GM23338 (cell line): ENCODE data around the gene IQSEC3. TPM values are rescaled to one million over a fixed set of nuclear protein-coding genes. Genes with fewer than 3 reads are reported as not detected.

Source experiments
- ATAC-seq: fragments of 200-7000 bp; cut with Tn5 transposase; 3 replicates; pipeline ENCODE4 v1.9.1; 2020
- DNase-seq: peaks from one replicate; pipeline ENCODE4 v3.0.0-alpha.2; 2015; ENCODE audit warnings: low spot score
- H2AFZ ChIP-seq: fragments of 200-600 bp; sonication (generic); 2 replicates; pipeline ENCODE4 v1.8.0; 2016; ENCODE audit warnings: antibody characterized with exemption, mild to moderate bottlenecking, moderate library complexity
- H3F3A ChIP-seq: fragments of 200-600 bp; sonication (generic); replicated peaks from 2 replicates; pipeline ENCODE4 v1.8.0; 2017; ENCODE audit warnings: antibody characterized with exemption, mixed run types, low read depth
- H3K27ac ChIP-seq: fragments of 200-600 bp; sonication (generic); 2 replicates; pipeline ENCODE4 v1.6.1; 2016; ENCODE audit warnings: low read depth
- H3K27me3 ChIP-seq: fragments of 200-600 bp; sonication (generic); 2 replicates; pipeline ENCODE4 v1.8.0; 2016; ENCODE audit warnings: mild to moderate bottlenecking, mixed run types, moderate library complexity; ENCODE audit not compliant: insufficient read depth
- H3K36me3 ChIP-seq: fragments of 200-600 bp; sonication (generic); 2 replicates; pipeline ENCODE4 v1.8.0; 2016; ENCODE audit warnings: mild to moderate bottlenecking; ENCODE audit not compliant: insufficient read depth
- H3K4me1 ChIP-seq: fragments of 200-600 bp; sonication (generic); 2 replicates; pipeline ENCODE4 v1.8.0; 2016; ENCODE audit warnings: mild to moderate bottlenecking, moderate library complexity; ENCODE audit not compliant: insufficient read depth
- H3K4me2 ChIP-seq: fragments of 200-600 bp; sonication (generic); 2 replicates; pipeline ENCODE4 v1.7.1; 2017; ENCODE audit warnings: mixed run types
- H3K4me3 ChIP-seq: fragments of 200-600 bp; sonication (generic); 2 replicates; pipeline ENCODE4 v1.6.1; 2016; ENCODE audit warnings: mixed run types
- H3K79me2 ChIP-seq: fragments of 200-600 bp; sonication (generic); replicated peaks from 2 replicates; pipeline ENCODE4 v1.8.0; 2017; ENCODE audit warnings: mild to moderate bottlenecking; ENCODE audit not compliant: insufficient read depth
- H3K9me2 ChIP-seq: fragments of 200-600 bp; sonication (generic); 2 replicates; pipeline ENCODE4 v1.8.0; 2017; ENCODE audit not compliant: insufficient read depth
- H4K20me1 ChIP-seq: fragments of 200-600 bp; sonication (generic); replicated peaks from 2 replicates; pipeline ENCODE4 v1.8.0; 2017; ENCODE audit warnings: mild to moderate bottlenecking; ENCODE audit not compliant: insufficient read depth
- H3K27ac Mint-ChIP-seq: 2 replicates; pipeline ENCODE4 v1.8.0; 2020; ENCODE audit warnings: inconsistent platforms, mild to moderate bottlenecking, moderate library complexity, mixed read lengths
- H3K27me3 Mint-ChIP-seq: 3 replicates; pipeline ENCODE4 v1.8.0; 2022; ENCODE audit warnings: low read depth, mild to moderate bottlenecking, moderate library complexity, mixed read lengths, inconsistent platforms; ENCODE audit not compliant: insufficient read depth, poor library complexity
- H3K36me3 Mint-ChIP-seq: 3 replicates; pipeline ENCODE4 v1.8.0; 2021; ENCODE audit warnings: low read depth, mild to moderate bottlenecking, inconsistent platforms, moderate library complexity, mixed read lengths
- H3K4me1 Mint-ChIP-seq: 3 replicates; pipeline ENCODE4 v1.8.0; 2020; ENCODE audit warnings: mild to moderate bottlenecking, inconsistent platforms, mixed read lengths
- H3K4me3 Mint-ChIP-seq: 3 replicates; pipeline ENCODE4 v1.8.0; 2021; ENCODE audit warnings: moderate library complexity, mild to moderate bottlenecking, inconsistent platforms, mixed read lengths
- H3K9me3 Mint-ChIP-seq: 3 replicates; pipeline ENCODE4 v1.8.0; 2020; ENCODE audit warnings: moderate library complexity, mild to moderate bottlenecking, inconsistent platforms, mixed read lengths
- CREB1 ChIP-seq: fragments of 250-450 bp; sonication (Bioruptor Pico); IDR thresholded peaks from 2 replicates; pipeline ENCODE4 v1.5.0; 2020; ENCODE audit warnings: low read depth, mild to moderate bottlenecking, moderate library complexity
- EZH2 ChIP-seq: fragments of 200-600 bp; sonication (generic); IDR thresholded peaks from one replicate; pipeline ENCODE4 v1.8.0; 2017; ENCODE audit warnings: antibody characterized with exemption, mild to moderate bottlenecking, low read depth; ENCODE audit not compliant: unreplicated experiment
- EZH2phosphoT487 ChIP-seq: fragments of 200-600 bp; sonication (generic); IDR thresholded peaks from one replicate; pipeline ENCODE4 v1.8.1; 2018; ENCODE audit warnings: antibody characterized with exemption; ENCODE audit not compliant: unreplicated experiment
- JUNB ChIP-seq: IDR thresholded peaks from one replicate; pipeline ENCODE4 v1.6.1; 2016; ENCODE audit warnings: antibody characterized with exemption; ENCODE audit not compliant: unreplicated experiment
- NANOG ChIP-seq: IDR thresholded peaks from 2 replicates; pipeline ENCODE4 v1.6.1; 2016; ENCODE audit warnings: antibody characterized with exemption, borderline replicate concordance
- POLR2AphosphoS5 ChIP-seq: IDR thresholded peaks from 2 replicates; pipeline ENCODE4 v1.6.1; 2016; ENCODE audit warnings: antibody characterized with exemption, low read depth
- REST ChIP-seq: IDR thresholded peaks from one replicate; pipeline ENCODE4 v1.6.1; 2018; ENCODE audit warnings: antibody characterized with exemption; ENCODE audit not compliant: unreplicated experiment
- STAT1 ChIP-seq: IDR thresholded peaks from one replicate; pipeline ENCODE4 v1.6.1; 2016; ENCODE audit warnings: antibody characterized with exemption; ENCODE audit not compliant: unreplicated experiment
- ZNF114 ChIP-seq: fragments of 250-450 bp; sonication (Bioruptor Pico); IDR thresholded peaks from 2 replicates; pipeline ENCODE4 v1.5.0; 2020; ENCODE audit warnings: mild to moderate bottlenecking, moderate library complexity
- ZNF331 ChIP-seq: fragments of 250-450 bp; sonication (Bioruptor Pico); IDR thresholded peaks from 2 replicates; pipeline ENCODE4 v1.5.0; 2020; ENCODE audit warnings: low read depth, mild to moderate bottlenecking, moderate library complexity
- ZNF462 ChIP-seq: fragments of 250-450 bp; sonication (Bioruptor Pico); IDR thresholded peaks from 2 replicates; pipeline ENCODE4 v1.5.0; 2020; ENCODE audit warnings: mild to moderate bottlenecking, moderate library complexity
- polyA plus RNA-seq: library from polyadenylated mRNA; unstranded; fragments of >200 nt; fragmentation: Nextera tagmentation; extraction: Ambion mirVana; gene quantifications from 2 replicates; pipeline ENCODE4 v1.2.1, GENCODE V29; 2016
- total RNA-seq: library from RNA; depleted of rRNA; stranded (reverse); fragments of >200 nt; shearing (Covaris generic); gene quantifications from 2 replicates; pipeline ENCODE4 v1.2.3, GENCODE V29; 2014
- TF ChIP-seq, protein P1 (sequence below): IDR thresholded peaks from 2 replicates; pipeline ENCODE4 v1.6.1; 2016; ENCODE audit warnings: antibody characterized with exemption
- TF ChIP-seq, protein P2 (sequence below), 2 experiments: fragments of 200-600 bp in 1 of 2; sonication (generic) in 1 of 2; conservative IDR thresholded peaks; 2 replicates each; pipeline versions ENCODE4 v1.5.1 to v1.6.1; 2016 to 2017; ENCODE audit warnings: antibody characterized with exemption in 2 of 2, low read depth in 2 of 2, mild to moderate bottlenecking in 2 of 2, moderate library complexity in 1 of 2

The IQSEC3 gene
- total and polyA plus RNA-seq, 2 experiments from 2014 or later = 2.1 to 3.6 TPM

DNA sequence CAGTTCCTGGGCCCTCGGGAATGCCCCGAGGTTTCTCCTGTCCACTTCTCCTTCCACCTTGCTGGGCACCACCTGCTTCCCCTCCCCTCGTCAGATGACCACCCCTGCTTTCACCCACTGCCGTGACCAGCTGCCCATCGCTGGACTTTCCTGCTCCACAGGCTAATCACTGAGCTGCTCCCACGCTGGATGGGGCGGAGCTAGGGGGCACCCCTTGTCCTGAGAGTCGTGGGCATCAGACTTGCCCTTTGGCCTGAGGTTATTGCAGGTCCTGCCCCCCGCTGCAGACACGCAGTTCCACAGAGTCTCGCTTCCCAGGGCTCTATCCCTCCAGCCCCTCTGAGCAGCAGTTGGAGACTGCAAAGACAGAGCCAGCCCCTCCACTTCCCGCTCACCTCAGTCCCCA is 147.0 kb downstream of the IQSEC3 start:
- Mint-ChIP-seq H3K9me3 (no peaks in the 10 kb centered on the region), H3K27ac (no peak overlapping the region), H3K4me1 (peaks cover 31% of the 10 kb centered on the region), H3K4me3 (no peak overlapping the region), H3K36me3 (no peaks in the 10 kb centered on the region; the same call in 2 of the 3 replicates), H3K27me3 (peaks cover 15% of the 10 kb centered on the region)
- TF ChIP-seq CREB1 (CRISPR knock-in tag) = no peak
- TF ChIP-seq, protein P1, sequence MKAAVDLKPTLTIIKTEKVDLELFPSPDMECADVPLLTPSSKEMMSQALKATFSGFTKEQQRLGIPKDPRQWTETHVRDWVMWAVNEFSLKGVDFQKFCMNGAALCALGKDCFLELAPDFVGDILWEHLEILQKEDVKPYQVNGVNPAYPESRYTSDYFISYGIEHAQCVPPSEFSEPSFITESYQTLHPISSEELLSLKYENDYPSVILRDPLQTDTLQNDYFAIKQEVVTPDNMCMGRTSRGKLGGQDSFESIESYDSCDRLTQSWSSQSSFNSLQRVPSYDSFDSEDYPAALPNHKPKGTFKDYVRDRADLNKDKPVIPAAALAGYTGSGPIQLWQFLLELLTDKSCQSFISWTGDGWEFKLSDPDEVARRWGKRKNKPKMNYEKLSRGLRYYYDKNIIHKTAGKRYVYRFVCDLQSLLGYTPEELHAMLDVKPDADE = no peak
- TF ChIP-seq ZNF462 (CRISPR knock-in tag) = no peak
- TF ChIP-seq NANOG = no peak
- no peak for TF ChIP-seq POLR2AphosphoS5
- TF ChIP-seq JUNB = no peak
- TF ChIP-seq STAT1 = no peak
- TF ChIP-seq EZH2 = no peak
- no peak for TF ChIP-seq ZNF331 (CRISPR knock-in tag)
- no peak for TF ChIP-seq EZH2phosphoT487
- no peak for TF ChIP-seq ZNF114 (CRISPR knock-in tag)
- TF ChIP-seq, protein P2, sequence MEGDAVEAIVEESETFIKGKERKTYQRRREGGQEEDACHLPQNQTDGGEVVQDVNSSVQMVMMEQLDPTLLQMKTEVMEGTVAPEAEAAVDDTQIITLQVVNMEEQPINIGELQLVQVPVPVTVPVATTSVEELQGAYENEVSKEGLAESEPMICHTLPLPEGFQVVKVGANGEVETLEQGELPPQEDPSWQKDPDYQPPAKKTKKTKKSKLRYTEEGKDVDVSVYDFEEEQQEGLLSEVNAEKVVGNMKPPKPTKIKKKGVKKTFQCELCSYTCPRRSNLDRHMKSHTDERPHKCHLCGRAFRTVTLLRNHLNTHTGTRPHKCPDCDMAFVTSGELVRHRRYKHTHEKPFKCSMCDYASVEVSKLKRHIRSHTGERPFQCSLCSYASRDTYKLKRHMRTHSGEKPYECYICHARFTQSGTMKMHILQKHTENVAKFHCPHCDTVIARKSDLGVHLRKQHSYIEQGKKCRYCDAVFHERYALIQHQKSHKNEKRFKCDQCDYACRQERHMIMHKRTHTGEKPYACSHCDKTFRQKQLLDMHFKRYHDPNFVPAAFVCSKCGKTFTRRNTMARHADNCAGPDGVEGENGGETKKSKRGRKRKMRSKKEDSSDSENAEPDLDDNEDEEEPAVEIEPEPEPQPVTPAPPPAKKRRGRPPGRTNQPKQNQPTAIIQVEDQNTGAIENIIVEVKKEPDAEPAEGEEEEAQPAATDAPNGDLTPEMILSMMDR (conservative IDR thresholded peaks at IDR 0.05; ENCODE audit: low read depth in 2 of 2) = no peak
- no peak for TF ChIP-seq REST
- Histone ChIP-seq H3K9me2 (no peaks in the 10 kb centered on the region), H3K27ac (no peak overlapping the region), H3K4me1 (peaks cover 6% of the 10 kb centered on the region; the same call in 1 of the 2 replicates), H3F3A (no peaks in the 10 kb centered on the region), H3K36me3 (no peaks in the 10 kb centered on the region), H2AFZ (no peak overlapping the region), H3K27me3 (peaks cover 12% of the 10 kb centered on the region), H4K20me1 (no peaks in the 10 kb centered on the region), H3K4me2 (0 out of 2 replicates have a peak overlapping the region, but pooled peaks have one; percentile 26), H3K4me3 (no peak overlapping the region), H3K79me2 (no peaks in the 10 kb centered on the region)
- DNase-seq (no peak), ATAC-seq (peak; percentile 35; the same call in 2 of the 3 replicates)
